Measurements from ENCODE around the gene CFAP77.
A peak's percentile ranks its signal among the peaks of the same experiment; 100 is the strongest.

Gene CFAP77

DNA sequence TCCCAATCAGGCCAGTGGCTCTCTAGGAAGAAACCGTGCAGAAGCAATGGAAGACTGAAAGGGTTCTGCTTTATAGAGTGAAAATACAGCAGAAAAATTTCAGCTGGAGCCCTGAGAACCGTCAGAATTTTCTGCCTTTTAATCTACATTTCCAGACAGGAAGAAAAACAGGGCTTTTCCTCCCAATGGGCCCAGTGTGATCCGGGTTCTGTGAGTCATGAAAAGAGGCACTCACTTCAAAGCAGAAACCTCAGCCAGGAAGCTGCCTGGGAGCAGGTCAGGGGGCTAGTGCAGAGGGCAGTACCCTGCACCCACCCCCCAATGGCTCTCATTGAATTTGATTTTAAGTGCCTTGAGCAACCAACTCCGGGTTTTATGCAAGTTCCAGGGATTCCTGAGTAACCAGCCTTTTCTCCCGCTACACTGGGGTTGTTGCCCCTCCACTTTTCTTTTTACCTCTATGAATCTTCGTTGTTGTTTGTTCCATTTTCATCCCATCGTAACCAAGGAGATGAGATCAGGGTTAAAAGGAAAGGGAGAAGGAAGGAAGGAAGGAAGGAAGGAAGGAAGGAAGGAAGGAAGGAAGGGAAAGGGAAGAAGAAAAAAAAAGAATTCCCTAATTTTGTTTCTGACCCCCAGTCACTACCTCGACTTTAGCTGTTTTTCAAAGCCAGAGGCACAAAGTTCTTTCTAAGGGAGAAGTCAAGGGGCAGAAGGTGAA is 173.7 kb downstream of the CFAP77 start:
- H3K9me3 ChIP-seq (ENCODE audit: control insufficient read depth, low read length): no peaks in the 10 kb centered on the region
- H3K79me1 ChIP-seq (replicated peaks; ENCODE audit: low read length, poor library complexity, severe bottlenecking): no peaks in the 10 kb centered on the region
- H3K27me3 ChIP-seq (ENCODE audit: control insufficient read depth in 1 of 2, insufficient read depth in 1 of 2, low read length in 2 of 2): peaks cover 97 to 99% of the 10 kb centered on the region in 2 experiments
- no peak overlapping the region for H4K8ac ChIP-seq (ENCODE audit: low read length)
- no peak overlapping the region for H2AFZ ChIP-seq (ENCODE audit: low read depth, low read length)
- H3K18ac ChIP-seq (ENCODE audit: low read depth in 1 of 2, low read length in 2 of 2): no peak overlapping the region
- H2BK120ac ChIP-seq (ENCODE audit: low read depth, low read length): no peak overlapping the region
- no peak overlapping the region for H2AK5ac ChIP-seq (ENCODE audit: low read length, severe bottlenecking)
- no peak overlapping the region for H3K4ac ChIP-seq (ENCODE audit: low read depth in 1 of 2, low read length in 2 of 2)
- H3K36me3 ChIP-seq (ENCODE audit: control insufficient read depth in 1 of 2, insufficient read depth in 2 of 2, low read depth in 1 of 2, low read length in 2 of 2): no peaks in the 10 kb centered on the region
- no peak overlapping the region for H3K14ac ChIP-seq (ENCODE audit: low read length in 2 of 2)
- H2BK15ac ChIP-seq (ENCODE audit: low read depth, poor library complexity, severe bottlenecking): no peak overlapping the region
- H3K4me1 ChIP-seq (ENCODE audit: control insufficient read depth, insufficient read depth, low read depth, low read length): peaks cover 19% of the 10 kb centered on the region
- WGBS: 4% methylated on average over 7 of the region's 8 CpGs
- H2BK5ac ChIP-seq (ENCODE audit: low read depth, low read length, poor library complexity, severe bottlenecking): no peak overlapping the region
- H3K4me2 ChIP-seq (ENCODE audit: low read length, poor library complexity, severe bottlenecking): no peak overlapping the region
- H2BK12ac ChIP-seq (ENCODE audit: low read length in 2 of 2): no peak overlapping the region
- H3K27ac ChIP-seq (ENCODE audit: low read length, poor library complexity, severe bottlenecking): no peak overlapping the region
- DNase-seq: no peak
- no peak overlapping the region for H3K9ac ChIP-seq (ENCODE audit: low read length)
- H3K23ac ChIP-seq (ENCODE audit: low read length in 2 of 2): no peak overlapping the region
- no peak overlapping the region for H3K4me3 ChIP-seq (ENCODE audit: insufficient read depth in 1 of 2, low read depth in 1 of 2, low read length in 2 of 2)
- H4K91ac ChIP-seq (ENCODE audit: low read length): no peak overlapping the region

- Histone ChIP-seq H2BK12ac (ENCODE audit: low read length in 2 of 2) (no peak overlapping the region), H2AK5ac (ENCODE audit: low read length, severe bottlenecking) (no peak overlapping the region), H3K4me2 (ENCODE audit: low read length, poor library complexity, severe bottlenecking) (no peak overlapping the region), H3K9ac (ENCODE audit: low read length) (no peak overlapping the region), H3K4me1 (ENCODE audit: control insufficient read depth, insufficient read depth, low read depth, low read length) (peaks cover 28% of the 10 kb centered on the region), H2AFZ (ENCODE audit: low read depth, low read length) (no peak overlapping the region), H2BK120ac (ENCODE audit: low read depth, low read length) (no peak overlapping the region), H3K27ac (ENCODE audit: low read length, poor library complexity, severe bottlenecking) (no peak overlapping the region), H4K91ac (ENCODE audit: low read length) (no peak overlapping the region), H4K8ac (ENCODE audit: low read length) (no peak overlapping the region), H3K27me3 (ENCODE audit: control insufficient read depth in 1 of 2, insufficient read depth in 1 of 2, low read length in 2 of 2) (peaks cover 94 to 99% of the 10 kb centered on the region in 2 experiments), H2BK5ac (ENCODE audit: low read depth, low read length, poor library complexity, severe bottlenecking) (no peak overlapping the region), H3K14ac (ENCODE audit: low read length in 2 of 2) (no peak overlapping the region), H3K4me3 (ENCODE audit: insufficient read depth in 1 of 2, low read depth in 1 of 2, low read length in 2 of 2) (no peak overlapping the region), H3K23ac (ENCODE audit: low read length in 2 of 2) (no peak overlapping the region), H3K9me3 (ENCODE audit: control insufficient read depth, low read length) (no peaks in the 10 kb centered on the region), H3K18ac (ENCODE audit: low read depth in 1 of 2, low read length in 2 of 2) (no peak overlapping the region), H3K36me3 (ENCODE audit: control insufficient read depth in 1 of 2, insufficient read depth in 2 of 2, low read depth in 1 of 2, low read length in 2 of 2) (no peaks in the 10 kb centered on the region), H2BK15ac (ENCODE audit: low read depth, poor library complexity, severe bottlenecking) (no peak overlapping the region), H3K4ac (ENCODE audit: low read depth in 1 of 2, low read length in 2 of 2) (no peak overlapping the region), H3K79me1 (replicated peaks; ENCODE audit: low read length, poor library complexity, severe bottlenecking) (no peaks in the 10 kb centered on the region)
- peak; percentile 49 for DNase-seq
- WGBS: 8% methylated on average over 27 of the region's 30 CpGs
Measured at GRCh38 chr9:132584601-132585560, 174.9 kb downstream of the CFAP77 start.

DNA sequence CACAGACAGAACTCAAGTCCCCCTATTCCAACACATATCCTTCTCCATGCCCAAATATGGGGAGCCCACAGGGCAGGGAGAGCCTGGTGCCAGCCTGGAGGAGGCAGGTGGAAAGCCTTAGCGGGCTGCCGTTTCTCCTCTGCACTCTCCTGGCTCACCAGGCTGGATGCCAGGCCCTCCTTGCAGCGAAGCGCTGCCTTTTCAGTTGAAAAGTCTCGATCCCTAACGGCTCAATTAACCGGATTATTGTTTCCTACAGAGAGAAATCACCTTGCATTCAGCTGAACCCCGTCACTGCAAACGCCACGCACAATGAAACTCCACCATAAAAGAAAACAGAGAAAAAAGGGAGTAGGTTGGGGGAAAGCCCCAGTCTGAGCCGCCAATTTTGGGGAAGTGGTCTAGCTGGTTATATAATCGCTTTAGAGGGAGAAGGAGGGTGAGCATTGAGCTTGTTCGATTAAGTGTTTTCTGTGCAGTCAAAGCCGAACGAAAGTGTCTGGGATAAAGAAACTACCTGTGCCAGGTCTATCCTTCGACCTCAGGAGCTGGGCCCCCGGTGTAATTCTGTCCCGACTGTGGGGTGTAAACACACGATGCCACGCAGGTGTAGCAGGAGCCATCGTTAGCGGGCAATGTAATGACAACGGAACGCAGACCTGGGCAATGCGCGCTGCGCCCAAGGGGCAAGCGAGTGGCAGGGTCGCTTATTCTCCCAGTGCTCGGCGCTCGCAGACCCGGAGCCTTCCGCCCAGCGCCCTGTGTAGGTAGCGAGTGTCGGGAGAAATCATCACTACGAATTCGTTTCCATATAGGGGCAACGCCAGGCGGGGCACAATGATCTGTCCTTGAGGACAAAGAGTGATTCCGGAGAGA is 176.2 kb downstream of the CFAP77 start:
- H2BK5ac ChIP-seq (ENCODE audit: low read depth, low read length, poor library complexity, severe bottlenecking): no peak overlapping the region
- no peak overlapping the region for H2BK120ac ChIP-seq (ENCODE audit: low read depth, low read length)
- H3K79me1 ChIP-seq (replicated peaks; ENCODE audit: low read length, poor library complexity, severe bottlenecking): no peaks in the 10 kb centered on the region
- no peak overlapping the region for H3K4me2 ChIP-seq (ENCODE audit: low read length, poor library complexity, severe bottlenecking)
- no peak overlapping the region for H2BK12ac ChIP-seq (ENCODE audit: low read length in 2 of 2)
- no peak overlapping the region for H3K9ac ChIP-seq (ENCODE audit: low read length)
- H3K4ac ChIP-seq (ENCODE audit: low read depth in 1 of 2, low read length in 2 of 2): no peak overlapping the region
- H3K4me3 ChIP-seq (ENCODE audit: insufficient read depth in 1 of 2, low read depth in 1 of 2, low read length in 2 of 2): no peak overlapping the region
- H3K36me3 ChIP-seq (ENCODE audit: control insufficient read depth in 1 of 2, insufficient read depth in 2 of 2, low read depth in 1 of 2, low read length in 2 of 2): no peaks in the 10 kb centered on the region
- DNase-seq: no peak
- peaks cover 93 to 97% of the 10 kb centered on the region in 2 experiments for H3K27me3 ChIP-seq (ENCODE audit: control insufficient read depth in 1 of 2, insufficient read depth in 1 of 2, low read length in 2 of 2)
- no peak overlapping the region for H4K8ac ChIP-seq (ENCODE audit: low read length)
- H3K4me1 ChIP-seq (ENCODE audit: control insufficient read depth, insufficient read depth, low read depth, low read length): peaks cover 35% of the 10 kb centered on the region
- H3K27ac ChIP-seq (ENCODE audit: low read length, poor library complexity, severe bottlenecking): no peak overlapping the region
- 5% methylated on average over 35 of the region's 42 CpGs for WGBS
- H3K23ac ChIP-seq (ENCODE audit: low read length in 2 of 2): peak overlapping the region in 1 of 2 experiments; percentile 23
- no peaks in the 10 kb centered on the region for H3K9me3 ChIP-seq (ENCODE audit: control insufficient read depth, low read length)
- H2BK15ac ChIP-seq (ENCODE audit: low read depth, poor library complexity, severe bottlenecking): no peak overlapping the region
- H3K14ac ChIP-seq (ENCODE audit: low read length in 2 of 2): no peak overlapping the region
- no peak overlapping the region for H4K91ac ChIP-seq (ENCODE audit: low read length)
- no peak overlapping the region for H3K18ac ChIP-seq (ENCODE audit: low read depth in 1 of 2, low read length in 2 of 2)
- H2AFZ ChIP-seq (ENCODE audit: low read depth, low read length): no peak overlapping the region
- no peak overlapping the region for H2AK5ac ChIP-seq (ENCODE audit: low read length, severe bottlenecking)
